NCI-H1048 (cell line): ENCODE results near the gene COMMD4.
"Not testable (repeated sequence)": the region's sequence is repeated elsewhere in the genome, so short reads cannot be mapped to it uniquely, and the experiment has no call there.

Source experiments
- DNase-seq: peaks from one replicate; lab custom pipeline; 2025; lab: John Stamatoyannopoulos, UW

The COMMD4 gene

DNA sequence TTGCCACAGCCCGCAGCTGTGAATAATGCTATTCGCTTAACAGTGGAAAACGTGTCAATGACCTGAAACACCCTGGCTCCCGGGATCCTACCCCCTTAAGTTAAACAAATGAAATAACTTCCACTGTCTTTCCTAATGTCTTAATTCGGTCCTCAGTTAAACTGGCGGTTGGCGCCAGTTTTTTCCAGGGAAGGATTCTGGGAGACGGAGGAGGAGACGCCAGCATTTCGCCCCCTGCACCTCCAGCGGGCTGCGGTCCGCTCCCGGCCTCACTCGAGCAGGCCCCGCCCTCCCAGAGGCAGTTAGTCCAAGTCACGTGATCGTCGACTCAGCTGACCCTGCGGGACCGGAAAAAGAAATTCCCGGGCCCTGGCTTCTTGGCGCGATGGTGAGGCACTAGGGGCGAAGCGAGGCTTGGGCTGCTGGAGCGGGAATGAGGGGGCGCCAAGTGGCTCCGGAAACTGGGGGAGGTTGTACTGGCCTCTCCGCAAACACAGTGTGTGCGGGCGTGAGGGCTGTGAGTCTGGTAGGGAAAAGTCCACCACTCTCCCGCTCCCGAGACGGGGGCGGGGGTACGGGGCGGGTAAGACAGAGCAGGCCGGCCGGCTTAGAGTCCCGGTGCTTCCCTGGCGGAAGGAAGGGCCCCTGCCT lies at the start of gene COMMD4:
COMMD4 (plus strand) TSS at position 359 of the 651 bp plus-strand sequence; CDS start at position 386, 27 bp downstream.
- peak; percentile 67 for DNase-seq

DNA sequence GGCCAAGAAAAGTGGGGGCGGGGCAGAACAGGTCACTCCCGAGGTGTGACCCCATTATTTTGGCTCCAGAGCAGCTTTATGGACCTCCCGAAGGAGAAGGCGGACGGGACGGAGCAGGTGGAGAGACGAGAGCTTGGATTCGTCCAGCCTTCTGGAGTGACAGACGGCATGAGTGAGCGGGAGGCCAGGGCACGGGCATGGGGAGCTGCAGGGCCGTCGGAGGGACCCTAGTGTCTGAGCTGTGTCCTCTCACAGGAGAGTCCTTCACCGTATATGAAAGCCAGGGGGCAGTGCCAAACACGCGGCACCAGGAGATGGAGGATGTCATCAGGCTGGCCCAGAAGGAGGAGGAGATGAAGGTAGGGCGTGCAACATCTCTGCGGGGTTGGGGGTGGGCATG lies 42.2 kb upstream of the COMMD4 start:
- not testable (repeated sequence) for DNase-seq

DNA sequence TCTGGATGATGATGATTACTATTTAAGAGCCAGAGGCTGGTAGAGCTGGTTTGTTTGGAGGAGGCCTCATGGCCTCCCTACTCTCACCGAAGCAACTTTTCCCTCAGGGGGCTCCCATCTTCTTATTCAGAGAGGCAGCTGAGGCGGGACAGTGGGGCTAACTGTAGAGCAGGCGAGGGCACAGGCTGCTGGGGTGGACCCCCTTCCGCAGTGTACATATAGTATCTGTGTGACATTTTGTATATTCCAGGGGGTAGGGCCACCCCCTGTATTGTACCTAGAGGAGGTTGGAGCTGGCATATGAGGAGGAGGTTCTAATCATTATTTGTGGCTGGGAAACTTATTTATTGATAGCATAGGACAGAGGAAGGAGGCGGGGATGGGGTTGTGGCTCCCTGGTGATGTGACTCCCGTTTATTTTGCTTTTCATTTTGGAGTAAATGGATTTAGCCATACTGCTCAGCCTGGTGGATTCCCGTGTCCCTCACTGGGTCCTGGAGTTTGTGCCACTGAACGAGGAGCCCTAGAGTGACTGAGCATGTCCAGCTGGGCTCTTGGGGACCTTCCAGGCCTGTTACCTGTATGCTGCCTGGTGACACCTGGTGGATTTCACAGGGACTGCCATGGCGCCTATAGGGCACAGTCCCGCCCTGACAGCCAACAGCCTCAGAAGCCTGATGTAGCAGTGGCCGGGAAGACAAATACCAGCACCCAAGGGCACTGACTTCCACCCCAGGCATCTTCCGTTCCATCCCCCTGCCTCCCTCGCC lies 37.1 kb upstream of the COMMD4 start:
- not testable (repeated sequence) for DNase-seq

DNA sequence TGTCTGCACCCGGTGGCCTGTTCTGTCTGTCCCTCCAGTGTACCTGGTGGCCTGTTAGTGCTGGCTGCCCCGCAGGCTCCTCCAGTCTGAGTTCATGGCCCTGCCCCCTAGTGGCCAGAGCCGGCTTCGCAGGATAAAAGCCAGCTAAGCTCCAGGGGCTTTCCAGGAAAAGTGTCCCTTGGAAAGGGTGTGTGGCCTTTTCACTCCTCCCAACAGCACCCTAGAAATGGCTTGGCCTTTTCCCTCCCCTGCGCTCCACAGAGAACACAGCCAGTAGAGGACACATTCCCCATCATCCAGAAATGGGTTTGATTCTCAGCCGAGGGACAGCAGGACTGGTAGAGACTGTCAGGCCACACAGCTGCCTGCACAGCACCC lies 36.6 kb upstream of the COMMD4 start:
- DNase-seq, result not testable (repeated sequence)

DNA sequence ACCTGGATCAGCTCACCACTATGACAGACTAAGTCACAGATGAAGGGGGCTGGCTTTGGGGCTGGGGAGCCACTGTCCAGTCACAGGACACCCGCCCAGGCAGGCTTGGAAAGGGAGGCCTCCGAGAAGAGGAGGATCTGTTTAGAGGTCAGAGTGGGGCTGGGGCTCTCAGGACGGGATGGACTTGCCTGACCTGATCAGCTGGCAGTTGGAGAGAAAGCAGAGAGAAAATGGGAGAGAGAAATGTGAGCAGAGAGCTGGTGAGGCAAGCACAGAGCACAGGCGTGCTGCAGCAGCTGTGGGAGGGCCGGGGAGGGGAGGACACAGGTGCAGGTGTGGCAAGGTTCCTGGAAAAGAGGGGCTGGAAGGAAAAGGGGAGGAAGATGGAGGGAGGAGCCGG lies 35.8 kb upstream of the COMMD4 start:
- not testable (repeated sequence) for DNase-seq

DNA sequence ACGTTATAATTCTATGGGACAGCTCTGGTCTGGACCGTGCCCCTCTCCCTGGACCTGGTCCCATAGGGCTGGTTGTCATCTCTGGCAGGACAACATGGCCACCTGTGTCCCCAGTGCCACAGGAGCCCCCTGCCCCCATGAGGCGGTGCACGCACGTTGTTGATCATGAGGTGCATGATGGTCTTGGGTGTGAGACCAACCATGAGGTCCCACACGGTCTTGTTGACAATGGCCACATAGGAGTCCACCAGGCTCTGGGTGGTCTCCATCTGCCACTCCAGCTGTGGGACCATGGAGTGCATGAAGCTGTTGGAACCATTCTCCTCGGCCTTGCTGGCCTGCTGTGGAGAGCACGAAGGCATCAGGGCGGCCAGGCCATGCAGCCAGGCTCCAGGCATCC lies 33.5 kb upstream of the COMMD4 start:
- no peak for DNase-seq

DNA sequence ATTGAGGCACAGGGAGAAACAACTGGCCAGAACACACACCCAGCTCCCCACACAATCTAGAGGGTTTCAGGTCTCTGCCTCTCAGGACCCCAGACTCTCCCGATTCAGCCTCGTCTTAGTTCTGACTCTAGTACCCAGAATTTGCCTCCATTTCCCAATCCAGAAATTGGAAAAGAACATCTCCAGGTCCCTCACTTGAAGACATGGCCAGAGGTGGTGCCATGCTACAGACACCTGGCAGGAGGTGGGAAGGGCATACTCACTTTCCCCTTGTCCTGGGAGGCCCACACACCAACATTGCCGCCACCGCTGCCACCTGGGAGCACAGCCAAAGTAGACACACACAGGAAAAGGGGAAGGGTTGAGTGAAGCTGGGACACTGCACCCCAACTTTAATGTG lies 33.1 kb upstream of the COMMD4 start:
- not testable (repeated sequence) for DNase-seq

DNA sequence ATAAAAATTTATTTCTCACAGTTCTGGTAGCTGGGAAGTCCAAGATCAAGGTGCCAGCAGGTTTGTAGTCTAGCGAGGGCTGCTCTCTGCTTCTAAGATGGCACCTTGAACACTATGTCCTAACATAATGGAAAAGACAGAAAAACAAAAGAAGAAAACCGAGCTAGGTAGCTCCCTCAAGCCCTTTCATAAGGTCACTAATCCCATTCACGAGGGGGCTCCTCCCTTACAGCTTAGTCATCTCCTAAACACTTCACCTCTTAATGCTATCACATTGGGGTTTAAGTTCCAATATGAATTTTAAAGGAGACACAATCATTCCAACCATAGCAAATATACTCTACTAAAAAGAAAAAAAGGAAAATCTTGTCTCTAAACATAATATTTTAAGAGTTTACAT lies 29.7 kb upstream of the COMMD4 start:
- DNase-seq, result no peak

DNA sequence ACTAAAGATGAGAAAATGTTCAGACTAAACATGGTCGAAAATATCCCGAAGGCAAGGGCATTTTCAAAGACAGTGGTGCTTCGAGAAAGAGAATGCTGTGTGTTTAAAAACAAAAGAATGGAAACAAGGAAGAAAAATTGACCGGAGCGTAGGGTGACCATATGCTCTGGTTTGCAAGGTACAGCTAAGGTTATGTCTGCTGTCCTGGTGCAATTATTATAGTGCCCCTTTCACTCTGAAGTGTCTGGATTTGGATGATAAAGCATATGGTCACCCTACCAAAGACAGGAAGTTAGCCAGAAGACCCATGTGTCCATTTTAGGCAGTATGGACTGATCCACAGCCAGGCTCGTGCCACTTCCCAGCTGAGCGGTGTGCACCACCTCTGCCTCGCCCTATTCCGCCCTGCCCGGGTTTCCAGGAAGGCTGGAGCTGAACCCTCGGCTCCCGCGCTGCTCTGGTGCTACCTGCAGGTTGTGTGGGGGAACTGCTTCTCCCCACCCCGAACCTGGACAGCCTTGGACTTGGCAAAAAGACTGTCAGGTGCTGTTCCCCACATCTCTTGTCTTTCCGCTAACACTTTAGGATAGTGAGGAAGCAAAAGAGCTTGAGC lies 28.0 kb upstream of the COMMD4 start:
- no peak for DNase-seq

DNA sequence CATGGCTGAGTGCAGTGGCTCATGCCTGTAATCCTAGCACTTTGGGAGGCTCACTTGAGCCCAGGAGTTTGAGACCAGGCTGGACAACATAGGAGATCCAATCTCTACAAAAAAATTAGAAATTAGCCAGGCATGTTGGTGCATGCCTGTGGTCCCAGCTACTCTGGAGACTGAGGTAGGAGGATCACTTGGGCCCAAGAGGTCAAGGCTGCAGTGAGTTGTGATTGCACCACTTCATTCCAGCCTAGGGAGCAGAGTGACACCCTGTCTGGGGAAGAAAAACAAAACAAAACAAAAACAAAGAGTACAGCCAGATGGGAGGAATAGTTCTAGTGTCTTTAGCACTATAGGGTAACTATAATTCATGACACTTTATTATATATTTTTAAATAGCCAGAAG lies 26.2 kb upstream of the COMMD4 start:
- no peak for DNase-seq

DNA sequence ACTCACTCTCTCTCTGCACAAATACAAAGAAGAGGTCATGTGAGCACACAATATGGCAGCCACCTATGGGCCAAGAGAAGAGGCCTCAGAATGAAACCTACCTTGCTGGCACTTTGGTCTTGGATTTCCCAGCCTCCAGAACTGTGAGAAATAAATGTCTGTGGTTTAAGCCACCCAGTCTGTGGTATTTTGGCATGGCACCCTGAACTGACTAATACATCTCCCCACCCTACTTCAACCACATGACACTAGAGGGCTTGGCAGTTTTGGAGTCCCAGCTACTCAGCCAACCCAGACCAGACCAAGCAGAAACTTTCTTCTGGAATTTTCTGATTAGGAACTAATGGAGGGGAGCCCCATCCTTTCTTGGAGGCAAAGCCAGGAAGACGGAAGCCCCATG lies 23.3 kb upstream of the COMMD4 start:
- DNase-seq, result not testable (repeated sequence)

DNA sequence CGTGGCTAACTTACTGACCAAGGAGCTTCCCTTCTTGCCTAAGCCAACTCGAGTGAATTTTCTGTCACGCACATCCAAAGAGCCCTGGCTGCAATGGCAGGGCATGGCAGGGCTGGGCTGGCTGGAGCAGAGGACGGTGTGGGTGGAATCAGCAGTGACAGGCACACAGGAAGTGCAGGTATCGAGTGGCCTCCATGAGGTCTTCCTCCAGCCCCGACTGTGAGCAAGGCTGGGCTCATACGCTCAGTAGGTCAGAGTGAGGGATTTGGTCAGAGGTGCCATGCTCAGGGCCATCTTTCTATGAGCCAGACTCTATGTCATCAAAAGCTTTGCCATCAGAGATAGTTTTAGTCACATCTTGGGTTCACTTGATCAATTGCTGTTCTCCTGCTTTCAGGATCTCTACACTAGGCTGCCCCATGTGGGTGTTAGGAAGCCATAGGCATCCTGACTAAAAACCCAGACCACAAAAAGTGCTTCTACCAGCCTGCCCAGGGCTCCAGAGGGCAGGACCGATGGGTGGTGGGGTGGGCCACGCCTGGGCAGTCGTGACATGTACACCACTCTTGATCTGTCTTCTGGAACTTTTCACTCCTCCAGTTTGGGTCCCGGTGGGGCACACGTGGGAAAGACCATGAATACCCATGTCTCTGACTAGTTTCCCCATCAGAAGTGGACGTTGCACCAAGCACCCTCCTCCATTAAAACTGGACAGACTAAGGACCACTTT lies 22.6 kb upstream of the COMMD4 start:
- DNase-seq, result no peak

DNA sequence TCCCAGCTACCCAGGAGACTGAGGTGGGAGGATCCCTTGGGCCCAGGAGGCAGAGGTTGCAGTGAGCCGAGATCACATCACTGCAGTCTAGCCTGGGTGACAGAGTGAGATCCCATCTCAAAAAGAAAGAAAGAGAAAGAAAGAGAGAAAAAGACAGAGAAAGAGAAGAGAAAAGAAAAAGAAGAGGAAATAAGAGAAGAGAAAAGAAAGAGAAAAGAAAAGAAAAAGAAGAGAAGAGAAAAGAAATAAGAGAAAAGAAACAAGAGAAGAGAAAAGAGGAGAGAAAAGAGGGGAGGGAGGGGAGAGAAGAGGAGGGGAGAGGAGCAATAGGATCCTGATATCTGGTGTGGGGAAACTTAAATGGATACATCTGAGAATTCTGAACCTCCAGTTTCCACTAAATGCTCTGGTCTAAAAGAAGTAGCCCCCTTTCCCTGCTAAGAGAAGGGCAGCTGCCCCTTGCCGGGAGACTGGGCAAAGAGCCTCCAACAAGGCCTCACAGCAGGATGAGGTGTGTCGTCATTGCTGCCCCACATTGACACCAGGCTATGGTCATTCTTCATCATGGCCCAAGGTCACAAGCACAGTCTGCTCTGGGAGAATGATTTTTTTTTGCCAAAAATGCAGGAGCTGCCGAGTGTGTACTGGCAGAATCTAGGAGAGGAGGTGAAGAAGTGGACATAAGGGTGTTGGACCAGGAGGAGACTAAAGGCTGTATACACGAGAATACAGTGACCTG lies 21.1 kb upstream of the COMMD4 start:
- no peak for DNase-seq

DNA sequence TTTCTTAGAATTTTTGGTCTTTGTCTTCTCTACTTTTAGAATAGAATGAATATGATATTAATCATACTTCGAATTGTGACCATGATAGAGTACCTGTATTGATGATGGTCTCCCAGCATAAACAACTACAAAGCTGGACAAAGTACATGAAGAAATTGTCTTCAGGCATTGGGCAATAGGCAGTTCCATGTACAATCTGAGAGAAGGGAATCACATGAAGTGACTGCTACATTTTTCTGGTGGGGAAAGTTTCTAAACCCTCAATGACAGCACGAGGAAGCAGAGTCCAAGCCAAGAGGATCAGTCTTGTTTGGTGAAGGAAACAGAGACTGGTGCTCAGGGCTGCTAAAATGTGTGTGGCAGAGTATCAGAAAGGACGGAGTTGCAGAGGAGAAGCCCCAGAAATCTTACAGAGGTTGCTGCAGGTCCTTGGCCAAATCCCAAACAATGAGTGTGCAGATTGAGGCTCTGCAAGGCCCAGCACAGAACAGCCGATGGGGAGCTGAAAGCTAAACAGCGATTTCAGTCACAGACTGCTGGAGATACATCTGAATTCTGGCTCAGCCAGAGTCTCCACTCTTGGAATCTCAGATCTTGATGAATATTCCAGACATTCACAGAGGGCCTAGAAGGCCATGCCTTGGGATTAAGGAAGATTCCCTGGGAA lies 16.5 kb upstream of the COMMD4 start:
- not testable (repeated sequence) for DNase-seq

DNA sequence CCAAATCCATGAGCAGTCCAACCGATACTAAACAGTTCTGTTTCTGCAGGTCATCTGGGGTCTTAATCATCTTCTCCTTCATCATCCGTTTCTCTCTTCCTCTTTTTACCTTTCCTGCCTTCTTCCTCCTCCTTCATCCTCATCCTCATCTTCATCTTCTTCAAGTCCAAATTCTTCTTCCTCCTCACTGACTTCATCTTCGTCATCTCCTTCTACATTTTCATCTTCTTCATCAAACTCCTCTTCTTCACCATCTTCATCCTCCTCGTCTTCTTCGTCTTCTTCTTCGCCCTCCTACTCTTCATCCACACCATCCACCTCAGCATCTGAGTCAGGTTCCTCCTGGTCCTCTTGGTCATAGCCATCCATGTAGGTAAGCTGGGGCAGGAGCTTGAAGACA lies 14.2 kb upstream of the COMMD4 start:
- no peak for DNase-seq

DNA sequence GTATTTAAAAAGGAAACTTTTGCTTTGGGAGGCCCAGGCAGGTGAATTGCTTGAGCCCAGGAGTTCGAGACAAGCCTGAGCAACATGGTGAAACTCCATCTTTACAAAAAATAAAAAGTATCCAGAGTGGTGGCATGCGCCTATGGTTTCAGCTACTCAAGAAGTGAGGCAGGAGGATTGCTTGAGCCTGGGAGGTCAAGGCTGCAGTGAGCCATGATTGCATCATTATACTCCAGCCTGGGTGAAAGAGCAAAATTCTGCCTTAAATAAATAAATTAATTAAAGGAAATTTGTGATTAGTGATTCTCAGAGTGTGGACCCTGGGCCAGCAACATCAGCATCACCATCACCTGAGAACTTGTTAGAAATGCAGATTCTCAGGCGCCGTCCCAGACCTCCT lies 9.9 kb upstream of the COMMD4 start:
- DNase-seq, result no peak

DNA sequence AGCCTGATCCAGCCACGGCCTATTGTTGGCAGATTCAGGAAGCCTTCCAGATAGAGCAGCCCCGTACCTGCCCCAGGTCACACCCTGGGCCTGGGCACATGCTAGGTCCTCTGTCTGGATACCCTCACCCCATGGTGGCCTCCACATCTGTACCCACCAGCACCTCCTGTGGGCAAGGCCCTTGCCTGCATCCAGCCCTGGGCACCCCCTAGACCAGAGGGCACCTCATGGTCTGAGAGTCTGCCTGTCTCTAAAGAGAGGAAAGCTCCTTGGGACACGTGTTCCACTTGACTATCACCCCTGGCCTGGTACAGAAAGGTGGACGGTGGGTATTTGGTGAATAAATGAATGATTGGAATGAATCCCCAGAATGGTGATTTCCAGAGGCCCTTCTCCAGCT lies 8.9 kb upstream of the COMMD4 start:
- DNase-seq, result no peak

DNA sequence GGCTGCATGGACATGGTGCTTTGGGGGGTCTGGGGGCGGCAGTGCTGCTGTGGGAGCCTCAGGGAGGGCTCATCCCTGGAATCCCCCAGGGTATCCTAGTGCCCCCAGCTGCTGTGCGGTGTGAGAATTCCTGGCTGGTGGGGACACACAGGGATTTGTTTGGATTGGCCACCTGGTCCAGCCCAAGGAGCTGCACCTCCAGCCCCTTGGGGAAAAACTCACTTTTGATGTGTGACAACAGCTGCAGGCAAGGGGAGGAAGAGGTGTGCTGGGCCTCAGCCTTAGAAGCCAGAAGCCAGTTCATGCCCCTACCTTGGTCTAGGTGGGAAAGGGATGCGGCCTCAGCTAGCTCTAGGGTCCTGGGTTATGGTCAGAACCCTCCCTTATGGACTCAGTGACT lies 8.4 kb upstream of the COMMD4 start:
- no peak for DNase-seq

DNA sequence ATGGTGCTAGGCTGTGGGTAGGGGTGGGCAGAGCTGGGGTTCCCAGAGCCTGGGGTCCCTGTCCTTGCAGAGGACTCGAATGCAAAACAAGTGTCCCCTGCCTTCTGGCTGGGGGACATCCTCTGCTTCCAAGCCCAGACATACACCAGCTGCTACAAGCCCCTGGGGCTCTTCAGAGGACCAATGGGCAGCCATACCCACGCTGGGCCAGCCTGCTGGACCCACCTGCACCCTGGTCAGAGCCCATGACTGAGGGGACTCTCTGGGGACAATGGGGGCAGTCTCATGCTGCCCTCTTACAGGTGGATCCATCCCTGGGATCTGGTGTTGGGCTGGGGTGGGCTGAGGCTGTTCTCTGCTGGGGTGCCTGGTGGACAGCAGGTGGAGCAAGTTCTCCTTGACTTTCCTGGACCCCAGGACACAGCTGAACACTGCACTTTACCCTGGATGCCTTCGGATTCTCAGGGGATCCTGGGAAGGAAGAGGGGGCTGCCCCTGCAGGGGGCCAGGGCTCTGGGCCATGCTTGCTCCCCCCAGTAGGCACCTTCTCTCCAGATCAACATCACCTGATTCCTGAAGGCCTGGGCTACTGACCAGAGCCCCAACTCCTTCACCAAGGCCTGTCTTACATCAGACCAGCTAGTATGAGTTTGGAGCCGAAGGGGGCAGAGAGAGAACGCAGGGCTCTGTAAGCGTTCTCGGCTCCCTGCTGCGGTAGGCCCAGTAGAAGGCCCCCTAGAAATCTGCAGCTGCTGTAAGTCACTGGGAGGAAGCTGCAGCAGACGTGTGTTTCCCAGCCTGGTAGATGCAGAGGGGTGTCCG lies 7.2 kb upstream of the COMMD4 start:
- DNase-seq, result no peak

DNA sequence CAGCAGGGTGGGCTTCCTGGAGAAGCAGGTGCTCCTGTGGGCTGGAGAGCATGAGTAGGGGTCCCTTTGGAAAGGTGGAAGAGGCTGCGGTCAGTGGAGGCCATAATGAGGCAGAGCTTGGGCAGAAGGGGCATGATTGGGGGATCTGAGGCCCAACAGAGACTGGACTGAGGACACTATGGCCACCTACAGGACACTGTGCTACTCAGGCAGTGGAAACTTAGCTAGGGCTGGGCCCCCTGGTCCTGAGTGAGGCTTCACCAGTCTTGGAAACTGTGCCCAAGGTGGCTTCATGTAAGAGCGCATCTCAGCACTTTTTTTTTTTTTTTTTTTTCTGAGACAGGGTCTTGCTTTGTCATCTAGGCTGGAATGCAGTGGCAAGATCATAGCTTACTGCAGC lies 6.3 kb upstream of the COMMD4 start:
- DNase-seq, result no peak
